ENCODE data around the gene PPM1G. TPM values are rescaled to one million over a fixed set of nuclear protein-coding genes. Genes with fewer than 3 reads are reported as not detected.

The PPM1G gene, protein sequence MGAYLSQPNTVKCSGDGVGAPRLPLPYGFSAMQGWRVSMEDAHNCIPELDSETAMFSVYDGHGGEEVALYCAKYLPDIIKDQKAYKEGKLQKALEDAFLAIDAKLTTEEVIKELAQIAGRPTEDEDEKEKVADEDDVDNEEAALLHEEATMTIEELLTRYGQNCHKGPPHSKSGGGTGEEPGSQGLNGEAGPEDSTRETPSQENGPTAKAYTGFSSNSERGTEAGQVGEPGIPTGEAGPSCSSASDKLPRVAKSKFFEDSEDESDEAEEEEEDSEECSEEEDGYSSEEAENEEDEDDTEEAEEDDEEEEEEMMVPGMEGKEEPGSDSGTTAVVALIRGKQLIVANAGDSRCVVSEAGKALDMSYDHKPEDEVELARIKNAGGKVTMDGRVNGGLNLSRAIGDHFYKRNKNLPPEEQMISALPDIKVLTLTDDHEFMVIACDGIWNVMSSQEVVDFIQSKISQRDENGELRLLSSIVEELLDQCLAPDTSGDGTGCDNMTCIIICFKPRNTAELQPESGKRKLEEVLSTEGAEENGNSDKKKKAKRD
- total RNA-seq = 100 to 1,000 TPM; 136 to 159 TPM

- DNase-seq (peak; percentile 97), ATAC-seq (peak; percentile 97)
- peaks cover 2% of the 10 kb centered on the region for H3K9me3 Mint-ChIP-seq (ENCODE audit: low read depth)
- H3K4me1 Mint-ChIP-seq = peaks cover 39% of the 10 kb centered on the region
- peaks cover 15% of the 10 kb centered on the region for H3K36me3 Mint-ChIP-seq
- peak within 1 kb of the TSS; percentile 79 for H3K4me3 Mint-ChIP-seq
- peak within 1 kb of the TSS; percentile 90 for H3K27ac Mint-ChIP-seq
- H3K27me3 Mint-ChIP-seq = peaks cover 4% of the 10 kb centered on the region
- CTCF ChIA-PET = interaction anchor here (1.0 to 4.2 kb wide), 12 partner anchors 16 to 274 kb away, joined by 3 to 32 read pairs (median 6); partner anchors contain the start of genes CCDC121, GPN1, GTF3C2 and NRBP1
These were observed at the start of gene PPM1G for GRCh38 chr2:27409321-27410073. Gene PPM1G, minus strand, starts transcription at chr2:27409591. Its CDS starts 169 bp downstream, at chr2:27409422.

GRCh38 chr2:27453968-27454367 lies 44.6 kb upstream of the PPM1G start:
- no peak for ATAC-seq

GRCh38 chr2:27451095-27451494 lies 41.7 kb upstream of the PPM1G start:
- CTCF ChIA-PET = no interaction called here
- no peaks in the 10 kb centered on the region for H3K27me3 Mint-ChIP-seq
- no peaks in the 10 kb centered on the region for H3K9me3 Mint-ChIP-seq (ENCODE audit: low read depth)
- no peak overlapping the region for H3K4me3 Mint-ChIP-seq
- peaks cover 5% of the 10 kb centered on the region for H3K4me1 Mint-ChIP-seq
- ATAC-seq (no peak), DNase-seq (no peak)
- no peak overlapping the region for H3K27ac Mint-ChIP-seq
- peaks cover 1% of the 10 kb centered on the region for H3K36me3 Mint-ChIP-seq

More at GRCh38 chr2:27453968-27454367, 44.6 kb upstream of the PPM1G start:
- DNase-seq = no peak
- Mint-ChIP-seq H3K4me1 (peaks cover 6% of the 10 kb centered on the region), H3K4me3 (no peak overlapping the region), H3K27me3 (no peaks in the 10 kb centered on the region), H3K36me3 (peaks cover 1% of the 10 kb centered on the region), H3K27ac (no peak overlapping the region), H3K9me3 (ENCODE audit: low read depth) (no peaks in the 10 kb centered on the region)
- CTCF ChIA-PET = no interaction called here

GRCh38 chr2:27448381-27448780 lies 39.0 kb upstream of the PPM1G start:
- Mint-ChIP-seq H3K9me3 (ENCODE audit: low read depth) (no peaks in the 10 kb centered on the region), H3K36me3 (peaks cover 1% of the 10 kb centered on the region), H3K4me1 (peaks cover 10% of the 10 kb centered on the region), H3K27me3 (no peaks in the 10 kb centered on the region), H3K27ac (no peak overlapping the region), H3K4me3 (no peak overlapping the region)
- ATAC-seq (no peak), DNase-seq (no peak)
- CTCF ChIA-PET = no interaction called here

DNA sequence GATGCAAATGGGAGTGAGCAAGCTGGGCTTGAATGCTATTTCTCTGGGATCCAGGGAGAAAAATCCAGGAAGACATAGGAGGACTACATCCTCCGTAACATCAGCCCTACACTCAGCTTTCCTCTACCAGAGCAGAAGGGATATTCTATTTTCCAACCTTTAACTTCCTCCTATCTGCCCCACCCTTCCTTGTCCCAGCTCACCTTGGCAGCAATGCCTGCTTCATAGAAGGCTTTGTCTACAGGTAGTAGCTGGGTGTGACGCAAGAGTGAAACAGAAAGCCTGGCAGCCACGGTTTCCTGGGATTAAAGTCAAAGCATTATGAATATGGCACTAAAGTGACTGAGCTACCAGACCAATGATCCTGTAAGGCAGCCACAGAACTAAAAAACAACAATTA lies 36.7 kb upstream of the PPM1G start:
- Mint-ChIP-seq H3K27me3 (no peaks in the 10 kb centered on the region), H3K9me3 (ENCODE audit: low read depth) (no peaks in the 10 kb centered on the region), H3K4me1 (peaks cover 7% of the 10 kb centered on the region), H3K4me3 (no peak overlapping the region), H3K27ac (no peak overlapping the region), H3K36me3 (peaks cover 12% of the 10 kb centered on the region)
- DNase-seq (no peak), ATAC-seq (no peak)
- CTCF ChIA-PET = interaction anchor here (0.7 to 1.1 kb wide), 3 partner anchors 15 to 1383 kb away, joined by 4 read pairs; no protein-coding TSS in a partner anchor

DNA sequence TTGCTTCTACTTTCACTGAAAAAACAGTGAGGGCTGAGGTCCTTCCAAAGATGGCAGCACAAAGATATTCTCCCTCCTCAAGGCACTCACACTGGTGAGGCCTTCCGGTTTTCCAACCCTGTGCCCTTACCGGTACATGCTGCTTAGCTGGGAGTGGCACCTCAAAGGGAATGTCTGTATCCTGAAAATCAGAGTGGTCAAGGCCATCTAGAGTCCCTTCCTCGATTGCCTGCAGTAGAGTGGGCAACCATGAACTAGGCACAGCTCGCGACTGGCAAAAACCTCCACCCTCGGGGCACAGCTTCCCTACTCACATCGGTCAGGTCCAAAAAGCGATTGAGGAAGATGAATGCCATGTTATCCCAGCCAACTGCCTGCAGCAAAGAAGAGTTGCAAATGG lies 36.2 kb upstream of the PPM1G start:
- Mint-ChIP-seq H3K36me3 (peaks cover 16% of the 10 kb centered on the region), H3K9me3 (ENCODE audit: low read depth) (no peaks in the 10 kb centered on the region), H3K27me3 (no peaks in the 10 kb centered on the region), H3K4me3 (no peak overlapping the region), H3K4me1 (peaks cover 6% of the 10 kb centered on the region), H3K27ac (no peak overlapping the region)
- DNase-seq = no peak
- ATAC-seq = no peak
- CTCF ChIA-PET = interaction anchor here (1.0 to 1.1 kb wide), 2 partner anchors 15 to 238 kb away, joined by 4 read pairs; no protein-coding TSS in a partner anchor

DNA sequence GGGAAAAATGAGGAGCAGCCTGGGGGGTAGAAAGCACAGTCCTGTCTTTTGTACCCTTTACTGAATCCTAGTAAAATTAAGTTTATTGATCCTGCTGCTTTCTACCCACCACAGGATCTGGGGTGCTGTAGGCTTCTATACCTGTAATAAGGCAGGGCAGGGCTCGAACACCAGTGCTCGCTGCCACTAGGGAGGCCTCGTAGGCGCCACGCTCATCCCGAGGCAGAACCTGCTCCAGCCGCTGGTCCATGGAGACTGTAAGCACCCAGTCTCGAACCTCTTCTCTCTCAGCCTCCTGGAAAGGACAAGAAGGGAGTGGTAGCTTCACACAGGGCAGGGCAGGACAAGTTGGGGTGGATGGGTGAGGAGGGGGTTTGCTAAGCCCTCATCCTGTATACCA lies 35.8 kb upstream of the PPM1G start:
- H3K4me1 Mint-ChIP-seq = peaks cover 6% of the 10 kb centered on the region
- no peak for ATAC-seq
- H3K27me3 Mint-ChIP-seq = no peaks in the 10 kb centered on the region
- no peaks in the 10 kb centered on the region for H3K9me3 Mint-ChIP-seq (ENCODE audit: low read depth)
- no peak overlapping the region for H3K4me3 Mint-ChIP-seq
- H3K36me3 Mint-ChIP-seq = peaks cover 20% of the 10 kb centered on the region
- H3K27ac Mint-ChIP-seq = no peak overlapping the region
- no peak for DNase-seq
- CTCF ChIA-PET = no interaction called here

- Mint-ChIP-seq H3K4me1 (peaks cover 6% of the 10 kb centered on the region), H3K27ac (no peak overlapping the region), H3K9me3 (ENCODE audit: low read depth) (no peaks in the 10 kb centered on the region), H3K36me3 (peaks cover 30% of the 10 kb centered on the region), H3K27me3 (no peaks in the 10 kb centered on the region), H3K4me3 (no peak overlapping the region)
- CTCF ChIA-PET = no interaction called here
- ATAC-seq (peak; percentile 28), DNase-seq (no peak)
These were observed 33.5 kb upstream of the PPM1G start for GRCh38 chr2:27442920-27443282.

GRCh38 chr2:27441958-27442919 lies 32.8 kb upstream of the PPM1G start, which contains the start of gene KRTCAP3:
Gene KRTCAP3, plus strand, starts transcription at chr2:27442381. Its CDS starts 32 bp downstream, at chr2:27442413.
- DNase-seq = peak; percentile 47
- peaks cover 6% of the 10 kb centered on the region for H3K4me1 Mint-ChIP-seq
- H3K27ac Mint-ChIP-seq = no peak within 1 kb of the TSS
- no peaks in the 10 kb centered on the region for H3K9me3 Mint-ChIP-seq (ENCODE audit: low read depth)
- ATAC-seq = peak; percentile 74
- CTCF ChIA-PET = no interaction called here
- no peak within 1 kb of the TSS for H3K4me3 Mint-ChIP-seq
- peaks cover 31% of the 10 kb centered on the region for H3K36me3 Mint-ChIP-seq
- no peaks in the 10 kb centered on the region for H3K27me3 Mint-ChIP-seq

DNA sequence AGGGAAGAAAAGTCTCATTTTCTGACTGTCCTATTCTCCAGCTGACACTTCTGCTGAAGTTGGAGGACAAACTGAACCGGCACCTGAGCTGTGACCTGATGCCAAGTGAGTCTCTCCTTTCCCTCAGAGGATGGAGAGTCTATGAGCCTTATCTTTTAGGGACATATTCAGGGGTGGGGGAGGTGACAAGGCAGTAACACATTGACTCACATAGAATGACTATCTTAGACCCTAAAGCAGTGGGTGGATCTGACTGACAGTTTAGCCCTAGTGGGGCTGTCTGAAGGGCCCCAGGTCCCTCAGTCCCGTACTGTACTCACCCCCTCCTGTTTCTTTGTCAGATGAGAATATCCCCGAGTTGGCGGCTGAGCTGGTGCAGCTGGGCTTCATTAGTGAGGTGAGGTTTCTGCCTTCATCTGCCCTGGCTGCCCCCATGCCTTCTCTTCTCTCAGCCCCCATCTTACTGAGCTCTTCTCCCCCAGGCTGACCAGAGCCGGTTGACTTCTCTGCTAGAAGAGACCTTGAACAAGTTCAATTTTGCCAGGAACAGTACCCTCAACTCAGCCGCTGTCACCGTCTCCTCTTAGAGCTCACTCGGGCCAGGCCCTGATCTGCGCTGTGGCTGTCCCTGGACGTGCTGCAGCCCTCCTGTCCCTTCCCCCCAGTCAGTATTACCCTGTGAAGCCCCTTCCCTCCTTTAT lies 32.0 kb upstream of the PPM1G start:
- peaks cover 37% of the 10 kb centered on the region for H3K36me3 Mint-ChIP-seq
- no peak for ATAC-seq
- DNase-seq = no peak
- H3K27ac Mint-ChIP-seq = no peak overlapping the region
- H3K27me3 Mint-ChIP-seq = no peaks in the 10 kb centered on the region
- H3K4me1 Mint-ChIP-seq = peaks cover 6% of the 10 kb centered on the region
- no peaks in the 10 kb centered on the region for H3K9me3 Mint-ChIP-seq (ENCODE audit: low read depth)
- CTCF ChIA-PET = no interaction called here
- H3K4me3 Mint-ChIP-seq = no peak overlapping the region

DNA sequence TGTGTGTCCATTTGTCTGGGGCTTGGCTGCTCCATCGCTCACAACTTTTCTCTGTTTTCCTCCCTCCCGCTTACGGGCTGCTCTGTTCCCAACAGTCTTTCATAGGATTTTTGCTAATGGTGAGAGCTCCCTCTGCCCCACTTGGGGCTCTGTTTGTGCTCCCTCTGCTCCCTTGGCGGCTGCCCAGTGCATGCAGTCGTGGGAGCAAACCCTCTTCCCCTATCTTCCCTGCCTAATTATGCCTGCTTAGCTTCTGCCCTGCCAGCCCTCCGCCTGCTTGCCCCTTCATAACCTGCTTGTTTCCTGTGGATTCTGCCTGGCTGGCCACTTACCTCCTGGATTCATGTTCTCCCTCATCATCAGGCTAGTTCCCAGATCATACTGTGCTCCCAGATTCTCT lies 26.2 kb upstream of the PPM1G start:
- H3K27me3 Mint-ChIP-seq = no peaks in the 10 kb centered on the region

DNA sequence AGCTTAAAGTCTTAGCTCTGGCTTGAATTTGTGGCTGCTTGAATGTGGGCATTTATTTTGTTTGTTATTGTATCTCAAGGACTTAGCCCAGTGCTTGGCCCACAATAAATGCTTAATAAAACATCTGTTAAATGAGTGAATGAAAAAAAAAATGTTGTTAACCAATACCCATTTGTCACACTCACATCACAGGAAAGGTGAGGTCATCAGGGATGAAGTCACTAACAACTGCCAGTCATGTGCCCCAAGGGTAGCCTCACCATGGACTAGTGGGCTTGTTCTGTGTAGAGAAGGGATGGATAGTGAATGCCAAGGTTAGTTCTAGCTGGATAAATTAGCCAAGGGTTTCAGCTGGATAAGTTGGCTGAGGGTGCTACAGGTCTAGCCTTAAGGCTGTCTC lies 22.0 kb upstream of the PPM1G start:
- H3K27me3 Mint-ChIP-seq = no peaks in the 10 kb centered on the region
- peaks cover 31% of the 10 kb centered on the region for H3K4me1 Mint-ChIP-seq
- CTCF ChIA-PET = interaction anchor here (0.5 to 4.9 kb wide), 10 partner anchors 13 to 306 kb away, joined by 3 to 33 read pairs (median 5); partner anchors contain the start of genes EIF2B4, PPM1G and ZNF513
- ATAC-seq (no peak), DNase-seq (peak; percentile 68)
- peak overlapping the region; percentile 92 for H3K27ac Mint-ChIP-seq
- H3K4me3 Mint-ChIP-seq = peak overlapping the region; percentile 48
- no peaks in the 10 kb centered on the region for H3K9me3 Mint-ChIP-seq (ENCODE audit: low read depth)
- peaks cover 36% of the 10 kb centered on the region for H3K36me3 Mint-ChIP-seq

More for the DNA sequence above, 26.2 kb upstream of the PPM1G start:
- Mint-ChIP-seq H3K9me3 (ENCODE audit: low read depth) (no peaks in the 10 kb centered on the region), H3K27ac (peak overlapping the region; percentile 30), H3K4me3 (no peak overlapping the region), H3K36me3 (peaks cover 58% of the 10 kb centered on the region), H3K4me1 (peaks cover 9% of the 10 kb centered on the region)
- no peak for ATAC-seq
- CTCF ChIA-PET = no interaction called here
- DNase-seq = no peak
